CD4-positive, alpha-beta T cell treated with Interleukin-12 subunit alpha and Interleukin-12 subunit beta, for 1 hour (primary cell): ENCODE measurements around the gene MRPS15.

Experiments
- DNase-seq: peaks from one replicate; pipeline ENCODE4 v3.0.0-alpha.2; 2020

Gene MRPS15

DNA sequence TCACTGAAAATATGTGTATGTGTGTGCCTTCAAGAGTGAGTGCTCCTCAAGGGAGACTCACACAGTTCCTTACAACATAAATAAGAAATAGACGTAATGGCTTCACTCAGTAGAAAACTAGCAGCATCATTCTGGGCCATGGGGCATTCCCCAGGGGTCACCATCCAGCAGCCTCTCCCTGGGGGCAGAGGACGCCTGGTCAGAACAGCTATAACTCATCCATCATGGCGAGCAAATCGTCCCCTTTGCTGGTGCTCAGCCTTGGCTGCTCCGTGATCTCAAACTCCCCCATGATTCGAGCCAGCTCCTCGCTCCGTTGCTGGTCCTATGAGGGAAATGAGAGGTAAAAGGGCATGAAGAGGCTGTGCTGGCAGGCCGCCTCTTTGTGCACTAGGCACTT, 46.3 kb downstream of the MRPS15 start:
- no peak for DNase-seq

DNA sequence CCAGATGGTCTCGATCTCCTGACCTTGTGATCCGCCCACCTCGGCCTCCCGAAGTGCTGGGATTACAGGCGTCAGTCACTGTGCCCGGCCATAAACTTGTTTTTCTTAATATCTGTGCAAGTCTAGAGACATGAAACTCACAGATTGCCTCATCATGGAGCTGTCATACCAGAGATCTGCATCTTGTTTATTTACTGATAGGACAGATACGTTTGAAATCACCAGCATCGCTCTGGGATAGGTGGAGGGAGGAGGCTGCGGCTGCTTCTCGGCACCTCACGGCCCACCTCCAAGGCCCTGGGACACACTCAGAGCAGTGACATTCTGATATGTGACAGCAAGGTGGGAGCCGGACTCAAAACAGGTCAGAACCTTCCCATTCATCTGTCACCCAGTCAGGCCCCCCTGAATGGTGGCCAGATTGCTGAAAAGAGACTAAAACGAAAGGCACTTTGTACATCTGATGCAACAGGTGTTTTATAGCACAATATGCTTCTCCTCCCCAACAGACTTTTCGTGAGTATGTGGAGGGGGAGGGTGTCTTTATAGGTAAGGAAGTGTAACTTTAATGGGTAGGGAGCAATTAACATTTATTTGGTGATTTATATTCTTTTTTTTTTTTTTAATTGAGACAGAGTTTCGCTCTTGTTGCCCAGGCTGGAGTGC, 48.4 kb downstream of the MRPS15 start:
- DNase-seq = no peak

DNA sequence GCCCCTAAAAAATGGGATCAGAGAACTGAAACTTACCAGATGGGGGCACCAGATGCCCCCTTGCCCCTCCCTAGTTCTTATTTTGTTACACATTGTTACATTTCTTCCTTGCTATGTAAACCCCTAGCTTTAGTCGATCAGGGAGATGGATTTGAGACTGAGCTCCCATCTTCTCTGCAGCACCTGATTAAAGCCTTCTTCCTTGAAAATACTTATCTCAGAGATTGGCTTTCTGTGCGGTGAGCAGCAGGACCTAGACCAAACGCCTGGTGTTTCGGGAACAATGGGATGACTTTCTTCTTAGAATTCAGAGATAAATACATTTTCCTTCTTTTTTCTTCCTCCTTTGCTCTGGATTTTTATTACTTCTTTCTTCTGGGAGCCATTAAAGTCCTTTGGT, 49.8 kb downstream of the MRPS15 start:
- no peak for DNase-seq

DNA sequence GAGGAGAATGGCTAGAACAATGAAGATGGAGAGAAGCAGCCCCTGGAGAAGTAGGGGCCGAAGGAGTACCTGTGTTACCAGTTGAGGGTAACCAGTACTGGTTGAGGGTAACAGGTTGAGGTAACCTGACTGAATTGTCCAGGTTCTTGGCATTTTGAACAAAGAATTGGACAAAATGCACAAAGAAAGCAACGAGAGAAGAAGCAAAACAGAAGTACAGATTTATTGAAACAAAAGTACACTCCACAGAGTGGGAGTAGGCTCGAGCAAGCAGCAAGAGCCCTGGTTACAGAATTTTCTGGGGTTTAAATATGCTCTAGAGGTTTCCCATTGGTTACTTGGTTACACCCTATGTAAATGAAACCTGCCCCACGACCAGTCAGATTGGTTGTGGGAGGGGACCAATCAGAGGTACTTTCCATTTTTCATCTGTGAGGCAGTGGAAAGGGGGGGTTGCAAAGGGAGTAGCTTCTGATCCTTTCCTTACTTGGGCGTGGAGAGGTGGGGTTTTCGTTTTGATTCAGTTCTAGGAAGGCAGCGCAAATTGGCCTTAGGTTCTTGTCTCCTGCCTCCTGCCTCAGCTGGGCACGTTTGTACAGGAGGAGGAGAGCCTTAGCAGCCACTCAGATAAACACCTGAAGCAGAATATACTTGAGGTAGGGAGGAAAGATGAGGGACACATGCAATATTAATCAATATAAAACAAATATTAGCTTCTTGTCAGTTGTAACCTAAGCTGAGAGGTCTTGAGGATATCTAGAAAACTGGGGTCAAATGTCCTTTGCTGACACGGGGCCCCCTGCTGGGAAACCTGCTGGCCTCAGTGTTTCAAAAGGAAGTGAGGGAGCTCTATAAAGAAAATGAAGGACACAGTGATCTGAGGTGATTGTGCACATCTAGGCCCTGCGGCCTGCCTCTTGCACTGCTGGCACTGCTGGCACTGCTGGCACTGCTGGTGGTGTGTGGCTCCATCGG, 52.2 kb downstream of the MRPS15 start:
- peak; percentile 60 for DNase-seq

DNA sequence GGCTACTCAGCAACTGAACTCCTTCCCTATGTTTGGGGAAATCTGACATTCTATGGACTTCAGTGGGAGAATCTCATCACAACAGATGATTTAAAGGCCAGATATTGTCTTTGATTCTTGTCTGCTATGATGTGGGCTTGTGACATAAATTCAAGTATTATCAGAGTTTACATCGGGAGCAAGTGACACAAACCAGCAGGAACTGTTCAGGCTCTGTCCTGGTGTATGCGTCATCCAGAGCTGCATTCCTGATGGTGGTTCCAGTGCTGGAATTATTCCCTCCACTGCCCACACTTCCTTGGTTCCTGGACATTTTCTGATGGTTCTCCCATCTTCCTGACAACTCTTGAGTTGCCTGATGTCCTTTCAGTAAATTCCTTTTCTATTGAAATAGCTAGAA, 55.7 kb downstream of the MRPS15 start:
- no peak for DNase-seq

DNA sequence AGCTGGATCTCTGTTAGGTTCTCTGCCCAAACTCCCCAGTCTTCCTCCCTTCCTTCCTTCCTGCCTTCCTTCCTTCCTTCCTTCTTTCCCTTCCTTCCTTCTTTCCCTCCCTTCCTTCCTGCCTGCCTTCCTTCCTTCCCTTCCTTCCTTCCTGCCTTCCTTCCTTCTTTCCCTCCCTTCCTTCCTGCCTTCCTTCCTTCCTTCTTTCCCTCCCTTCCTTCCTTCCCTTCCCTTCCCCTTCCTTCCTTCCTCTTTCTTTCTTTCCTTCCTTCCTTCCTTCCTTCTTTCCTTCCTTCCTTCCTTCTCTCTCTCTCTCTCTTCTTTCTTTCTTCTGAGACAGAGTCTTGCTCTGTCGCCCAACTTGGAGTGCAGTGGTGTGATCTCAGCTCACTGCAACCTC, 57.7 kb downstream of the MRPS15 start:
- DNase-seq = no peak
